ENCODE data around the gene EPB41L3.

- TF ChIP-seq, protein P1, sequence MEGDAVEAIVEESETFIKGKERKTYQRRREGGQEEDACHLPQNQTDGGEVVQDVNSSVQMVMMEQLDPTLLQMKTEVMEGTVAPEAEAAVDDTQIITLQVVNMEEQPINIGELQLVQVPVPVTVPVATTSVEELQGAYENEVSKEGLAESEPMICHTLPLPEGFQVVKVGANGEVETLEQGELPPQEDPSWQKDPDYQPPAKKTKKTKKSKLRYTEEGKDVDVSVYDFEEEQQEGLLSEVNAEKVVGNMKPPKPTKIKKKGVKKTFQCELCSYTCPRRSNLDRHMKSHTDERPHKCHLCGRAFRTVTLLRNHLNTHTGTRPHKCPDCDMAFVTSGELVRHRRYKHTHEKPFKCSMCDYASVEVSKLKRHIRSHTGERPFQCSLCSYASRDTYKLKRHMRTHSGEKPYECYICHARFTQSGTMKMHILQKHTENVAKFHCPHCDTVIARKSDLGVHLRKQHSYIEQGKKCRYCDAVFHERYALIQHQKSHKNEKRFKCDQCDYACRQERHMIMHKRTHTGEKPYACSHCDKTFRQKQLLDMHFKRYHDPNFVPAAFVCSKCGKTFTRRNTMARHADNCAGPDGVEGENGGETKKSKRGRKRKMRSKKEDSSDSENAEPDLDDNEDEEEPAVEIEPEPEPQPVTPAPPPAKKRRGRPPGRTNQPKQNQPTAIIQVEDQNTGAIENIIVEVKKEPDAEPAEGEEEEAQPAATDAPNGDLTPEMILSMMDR (IDR thresholded peaks at IDR 0.05) = no peak
- TF ChIP-seq POLR2A (IDR thresholded peaks at IDR 0.05) = no peak
Observed at GRCh38 chr18:5417342-5417741, 126.5 kb downstream of the EPB41L3 start.

Measured in thyroid gland (tissue), 4 donors.